PC-9 (cell line): ENCODE results near the gene TMCO4.

Source experiments
- EZH2 ChIP-seq: fragments of 200-600 bp; sonication (generic); IDR thresholded peaks from 2 replicates; pipeline ENCODE4 v1.8.0; 2017; ENCODE audit warnings: antibody characterized with exemption, low read depth
- TF ChIP-seq, protein P1 (sequence below): fragments of 200-600 bp; sonication (generic); conservative IDR thresholded peaks from 2 replicates; pipeline ENCODE4 v1.6.1; 2017; ENCODE audit warnings: mixed run types, antibody characterized with exemption, mild to moderate bottlenecking, moderate library complexity

DNA sequence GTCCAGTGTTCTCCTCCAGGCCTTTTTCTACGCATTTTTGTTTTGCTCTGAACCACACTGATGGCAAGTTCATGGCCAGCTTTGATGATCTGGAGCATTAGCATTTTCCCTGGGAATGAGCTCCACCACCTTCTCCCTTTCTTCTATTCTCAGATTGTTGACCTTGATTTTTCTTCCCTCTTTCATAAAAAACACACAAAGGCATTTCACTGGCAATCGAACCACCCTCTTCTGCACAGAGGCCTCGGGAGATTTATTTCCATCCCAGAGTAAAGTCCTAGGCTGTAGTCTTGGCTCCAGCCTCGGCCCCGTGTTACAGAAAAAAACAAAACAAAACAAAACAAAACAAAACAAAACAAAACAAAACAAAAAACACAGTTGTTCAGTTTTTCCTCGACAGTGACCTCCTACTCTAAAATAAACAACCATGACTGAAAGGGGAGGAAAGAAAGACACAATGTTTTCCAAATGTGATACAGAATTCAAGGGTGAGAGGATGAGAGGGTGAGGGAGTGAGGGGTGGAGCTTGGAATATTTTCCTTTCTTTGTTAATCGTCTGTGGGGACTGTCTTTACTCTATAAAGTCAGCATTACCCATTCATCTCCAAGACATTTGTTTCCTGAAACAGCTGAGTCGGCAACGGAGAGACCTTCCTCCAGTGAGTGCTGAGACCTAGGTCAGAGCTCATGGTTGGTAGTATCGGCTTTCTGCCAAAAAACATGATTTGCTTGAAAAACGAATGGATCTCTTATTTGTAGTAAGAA is 45.2 kb upstream of the TMCO4 start:
- TF ChIP-seq, protein P1, sequence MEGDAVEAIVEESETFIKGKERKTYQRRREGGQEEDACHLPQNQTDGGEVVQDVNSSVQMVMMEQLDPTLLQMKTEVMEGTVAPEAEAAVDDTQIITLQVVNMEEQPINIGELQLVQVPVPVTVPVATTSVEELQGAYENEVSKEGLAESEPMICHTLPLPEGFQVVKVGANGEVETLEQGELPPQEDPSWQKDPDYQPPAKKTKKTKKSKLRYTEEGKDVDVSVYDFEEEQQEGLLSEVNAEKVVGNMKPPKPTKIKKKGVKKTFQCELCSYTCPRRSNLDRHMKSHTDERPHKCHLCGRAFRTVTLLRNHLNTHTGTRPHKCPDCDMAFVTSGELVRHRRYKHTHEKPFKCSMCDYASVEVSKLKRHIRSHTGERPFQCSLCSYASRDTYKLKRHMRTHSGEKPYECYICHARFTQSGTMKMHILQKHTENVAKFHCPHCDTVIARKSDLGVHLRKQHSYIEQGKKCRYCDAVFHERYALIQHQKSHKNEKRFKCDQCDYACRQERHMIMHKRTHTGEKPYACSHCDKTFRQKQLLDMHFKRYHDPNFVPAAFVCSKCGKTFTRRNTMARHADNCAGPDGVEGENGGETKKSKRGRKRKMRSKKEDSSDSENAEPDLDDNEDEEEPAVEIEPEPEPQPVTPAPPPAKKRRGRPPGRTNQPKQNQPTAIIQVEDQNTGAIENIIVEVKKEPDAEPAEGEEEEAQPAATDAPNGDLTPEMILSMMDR = no peak
- TF ChIP-seq EZH2 = no peak
